Esophagus muscularis mucosa (tissue), 3 donors: ENCODE data around the gene SEMA7A.

Experiments
- CTCF ChIP-seq, 3 experiments: fragments of 200-600 bp in 2 of 3; fragments of 450-650 bp in 1 of 3; sonication (generic) in 2 of 3; IDR thresholded peaks; one replicate each; pipeline ENCODE4 v1.5.1; 2017 to 2019; ENCODE audit warnings: antibody characterized with exemption in 3 of 3, mild to moderate bottlenecking in 2 of 3, moderate library complexity in 1 of 3
- EP300 ChIP-seq: sonication (generic); formaldehyde crosslinking; IDR thresholded peaks from one replicate; pipeline ENCODE4 v1.6.1; 2017; ENCODE audit warnings: antibody characterized with exemption

GRCh38 chr15:74396146-74396438, 37.7 kb downstream of the SEMA7A start:
- TF ChIP-seq EP300 (no peak), CTCF (IDR thresholded peaks at IDR 0.05) (no peak)
